ENCODE measurements around the gene PVALEF.

The PVALEF gene

GRCh38 chr17:81207610-81208581 lies 42.6 kb downstream of the PVALEF start:
- no peak for TF ChIP-seq CTCF (IDR thresholded peaks at IDR 0.05; ENCODE audit: low read depth, low read length)

GRCh38 chr17:81208651-81209050 lies 43.3 kb downstream of the PVALEF start:
- TF ChIP-seq CTCF (IDR thresholded peaks at IDR 0.05; ENCODE audit: low read depth, low read length): no peak
- no peak for DNase-seq
- H3K27ac ChIP-seq: no peak overlapping the region

More at GRCh38 chr17:81207610-81208581, 42.6 kb downstream of the PVALEF start:
- H3K36me3 ChIP-seq: peaks cover 73% of the 10 kb centered on the region
- no peak for DNase-seq
- no peaks in the 10 kb centered on the region for H3K9me3 ChIP-seq (ENCODE audit: severe bottlenecking)
- no peak overlapping the region for H3K4me3 ChIP-seq (ENCODE audit: low read depth, low read length)
- H3K27me3 ChIP-seq (ENCODE audit: insufficient read depth, low read depth, severe bottlenecking): no peaks in the 10 kb centered on the region
- H3K27ac ChIP-seq: no peak overlapping the region

GRCh38 chr17:81209141-81209540 lies 43.8 kb downstream of the PVALEF start:
- H3K36me3 ChIP-seq: peaks cover 73% of the 10 kb centered on the region
- H3K9me3 ChIP-seq (ENCODE audit: severe bottlenecking): no peaks in the 10 kb centered on the region
- H3K27me3 ChIP-seq (ENCODE audit: insufficient read depth, low read depth, severe bottlenecking): no peaks in the 10 kb centered on the region
- H3K27ac ChIP-seq: no peak overlapping the region
- TF ChIP-seq CTCF (IDR thresholded peaks at IDR 0.05; ENCODE audit: low read depth, low read length): no peak
- no peak for DNase-seq
- H3K4me3 ChIP-seq (ENCODE audit: low read depth, low read length): no peak overlapping the region

More at GRCh38 chr17:81208651-81209050, 43.3 kb downstream of the PVALEF start:
- H3K9me3 ChIP-seq (ENCODE audit: severe bottlenecking): no peaks in the 10 kb centered on the region
- H3K36me3 ChIP-seq: peaks cover 73% of the 10 kb centered on the region
- no peaks in the 10 kb centered on the region for H3K27me3 ChIP-seq (ENCODE audit: insufficient read depth, low read depth, severe bottlenecking)
- H3K4me3 ChIP-seq (ENCODE audit: low read depth, low read length): no peak overlapping the region

- H3K27ac ChIP-seq: no peak overlapping the region
- H3K27me3 ChIP-seq (ENCODE audit: insufficient read depth, low read depth, severe bottlenecking): no peaks in the 10 kb centered on the region
- no peak overlapping the region for H3K4me3 ChIP-seq (ENCODE audit: low read depth, low read length)
- no peaks in the 10 kb centered on the region for H3K9me3 ChIP-seq (ENCODE audit: severe bottlenecking)
- H3K36me3 ChIP-seq: peaks cover 66% of the 10 kb centered on the region
- TF ChIP-seq CTCF (IDR thresholded peaks at IDR 0.05; ENCODE audit: low read depth, low read length): no peak
- no peak for DNase-seq
These were observed 45.2 kb downstream of the PVALEF start for GRCh38 chr17:81210466-81210865.

GRCh38 chr17:81210868-81211267 lies 45.6 kb downstream of the PVALEF start:
- no peaks in the 10 kb centered on the region for H3K9me3 ChIP-seq (ENCODE audit: severe bottlenecking)
- no peak overlapping the region for H3K4me3 ChIP-seq (ENCODE audit: low read depth, low read length)
- DNase-seq: no peak
- no peak overlapping the region for H3K27ac ChIP-seq
- peaks cover 65% of the 10 kb centered on the region for H3K36me3 ChIP-seq
- peak; percentile 20; the same call in 1 of the 2 replicates for TF ChIP-seq CTCF (IDR thresholded peaks at IDR 0.05; ENCODE audit: low read depth, low read length)
- H3K27me3 ChIP-seq (ENCODE audit: insufficient read depth, low read depth, severe bottlenecking): no peaks in the 10 kb centered on the region

All from WERI-Rb-1 (cell line).